ENCODE results near the gene ATP1B1.

The ATP1B1 gene

GRCh38 chr1:169160845-169161495 is 54.5 kb downstream of the ATP1B1 start:
- Histone ChIP-seq H3K27ac (ENCODE audit: low read length) (no peak overlapping the region), H3K79me2 (ENCODE audit: low read length) (no peaks in the 10 kb centered on the region), H3K27me3 (replicated peaks; ENCODE audit: insufficient read depth, low read length) (no peaks in the 10 kb centered on the region), H4K20me1 (ENCODE audit: insufficient read depth, low read length) (no peaks in the 10 kb centered on the region), H3K4me1 (ENCODE audit: low read length) (no peaks in the 10 kb centered on the region), H3K36me3 (replicated peaks; ENCODE audit: insufficient read depth, low read length) (no peaks in the 10 kb centered on the region), H3K4me2 (ENCODE audit: low read depth, low read length) (no peak overlapping the region), H3K9me2 (replicated peaks; ENCODE audit: insufficient read depth, low read length) (no peaks in the 10 kb centered on the region), H3F3A (ENCODE audit: insufficient read depth, low read length) (no peaks in the 10 kb centered on the region), H2AFZ (ENCODE audit: low read length) (no peak overlapping the region), H3K9ac (ENCODE audit: low read length) (no peak overlapping the region), H3K4me3 (ENCODE audit: low read length) (no peak overlapping the region), H3K9me3 (replicated peaks; ENCODE audit: insufficient read depth, low read length) (no peaks in the 10 kb centered on the region)
- DNase-seq = no peak
- no peak for TF ChIP-seq CTCF (IDR thresholded peaks at IDR 0.05; ENCODE audit: low read length)
- TF ChIP-seq EZH2phosphoT487 (IDR thresholded peaks at IDR 0.05; ENCODE audit: low read length) = no peak
- no peak for TF ChIP-seq EZH2 (optimal IDR thresholded peaks at IDR 0.05; ENCODE audit: low read depth, low read length)

GRCh38 chr1:169161496-169162194 is 55.2 kb downstream of the ATP1B1 start:
- Histone ChIP-seq H3K4me2 (ENCODE audit: low read depth, low read length) (no peak overlapping the region), H3K27ac (ENCODE audit: low read length) (no peak overlapping the region), H3K9me2 (replicated peaks; ENCODE audit: insufficient read depth, low read length) (no peaks in the 10 kb centered on the region), H3K79me2 (ENCODE audit: low read length) (no peaks in the 10 kb centered on the region), H3K4me3 (ENCODE audit: low read length) (no peak overlapping the region), H3K4me1 (ENCODE audit: low read length) (no peaks in the 10 kb centered on the region), H3K27me3 (replicated peaks; ENCODE audit: insufficient read depth, low read length) (no peaks in the 10 kb centered on the region), H3K9me3 (replicated peaks; ENCODE audit: insufficient read depth, low read length) (no peaks in the 10 kb centered on the region), H3K9ac (ENCODE audit: low read length) (no peak overlapping the region), H2AFZ (ENCODE audit: low read length) (no peak overlapping the region), H4K20me1 (ENCODE audit: insufficient read depth, low read length) (no peaks in the 10 kb centered on the region), H3K36me3 (replicated peaks; ENCODE audit: insufficient read depth, low read length) (no peaks in the 10 kb centered on the region), H3F3A (ENCODE audit: insufficient read depth, low read length) (no peaks in the 10 kb centered on the region)
- DNase-seq = no peak
- TF ChIP-seq CTCF (IDR thresholded peaks at IDR 0.05; ENCODE audit: low read length) (no peak), EZH2phosphoT487 (IDR thresholded peaks at IDR 0.05; ENCODE audit: low read length) (no peak)

- Histone ChIP-seq H3K9me3 (replicated peaks; ENCODE audit: insufficient read depth, low read length) (no peaks in the 10 kb centered on the region), H2AFZ (ENCODE audit: low read length) (no peak overlapping the region), H3K9ac (ENCODE audit: low read length) (no peak overlapping the region), H3K4me3 (ENCODE audit: low read length) (no peak overlapping the region), H3K27me3 (replicated peaks; ENCODE audit: insufficient read depth, low read length) (no peaks in the 10 kb centered on the region), H4K20me1 (ENCODE audit: insufficient read depth, low read length) (no peaks in the 10 kb centered on the region), H3K27ac (ENCODE audit: low read length) (no peak overlapping the region), H3K79me2 (ENCODE audit: low read length) (no peaks in the 10 kb centered on the region), H3K4me1 (ENCODE audit: low read length) (no peaks in the 10 kb centered on the region), H3K36me3 (replicated peaks; ENCODE audit: insufficient read depth, low read length) (no peaks in the 10 kb centered on the region), H3K9me2 (replicated peaks; ENCODE audit: insufficient read depth, low read length) (no peaks in the 10 kb centered on the region), H3K4me2 (ENCODE audit: low read depth, low read length) (no peak overlapping the region), H3F3A (ENCODE audit: insufficient read depth, low read length) (no peaks in the 10 kb centered on the region)
- TF ChIP-seq CTCF (IDR thresholded peaks at IDR 0.05; ENCODE audit: low read length) (no peak), EZH2phosphoT487 (IDR thresholded peaks at IDR 0.05; ENCODE audit: low read length) (no peak), EZH2 (optimal IDR thresholded peaks at IDR 0.05; ENCODE audit: low read depth, low read length) (no peak)
- DNase-seq = no peak
Observed at GRCh38 chr1:169163059-169163458, 56.6 kb downstream of the ATP1B1 start.

All from MM.1S (cell line).